Adrenal gland (tissue), 12 donors: ENCODE results near the gene GASK1B. TPM values are rescaled to one million over a fixed set of nuclear protein-coding genes. Genes with fewer than 3 reads are reported as not detected.

ENCODE experiments used
- DNase-seq, 7 donors: peaks; one replicate each; pipeline ENCODE4 v3.0.0-alpha.2; 2019 to 2020
- H3K27ac ChIP-seq, 5 donors: fragments of 200-600 bp; sonication (generic) in 4 of 5; 1 replicate in 3 of 5; 2 replicates in 2 of 5; pipeline versions ENCODE4 v1.5.1 to v1.8.0; 2016 to 2020; ENCODE audit warnings: mild to moderate bottlenecking in 1 of 5
- H3K27me3 ChIP-seq: fragments of 200-600 bp; 2 replicates; pipeline ENCODE4 v1.8.0; 2021
- H3K36me3 ChIP-seq, 2 donors: fragments of 200-600 bp; replicated peaks in 1 of 2; 1 replicate in 1 of 2; 2 replicates in 1 of 2; pipeline versions ENCODE4 v1.5.1 to v1.8.0; 2018 to 2022
- H3K4me1 ChIP-seq, 2 donors: fragments of 200-600 bp; replicated peaks in 1 of 2; 1 replicate in 1 of 2; 2 replicates in 1 of 2; pipeline versions ENCODE4 v1.5.1 to v1.8.0; 2018 to 2021
- H3K4me3 ChIP-seq, 4 donors: fragments of 200-600 bp; sonication (generic) in 3 of 4; one replicate each; pipeline ENCODE4 v1.5.1; 2016 to 2018
- H3K9me3 ChIP-seq, 3 donors: fragments of 200-600 bp; sonication (generic) in 1 of 3; replicated peaks in 1 of 3; 1 replicate in 2 of 3; 2 replicates in 1 of 3; pipeline versions ENCODE4 v1.5.1 to v1.8.0; 2016 to 2021
- CTCF ChIP-seq, 6 experiments: fragments of 450-650 bp in 4 of 6; fragments of 200-600 bp in 2 of 6; sonication (generic) in 1 of 6; IDR thresholded peaks; 1 replicate in 5 of 6; 2 replicates in 1 of 6; pipeline versions ENCODE4 v1.5.1 to v1.8.0; 2016 to 2021; ENCODE audit warnings: antibody characterized with exemption in 6 of 6, mild to moderate bottlenecking in 2 of 6, moderate library complexity in 1 of 6
- POLR2A ChIP-seq, 2 donors: fragments of 450-650 bp; IDR thresholded peaks; one replicate each; pipeline ENCODE4 v1.6.1; 2017; ENCODE audit warnings: antibody characterized with exemption in 2 of 2, mild to moderate bottlenecking in 2 of 2, moderate library complexity in 1 of 2
- WGBS, 4 donors: extraction: QIAGEN DNeasy Blood & Tissue Kit in 2 of 4; methylation state at CpG; one replicate each; pipeline versions ENCODE4 v1.1.5 to v1.1.7; 2013 to 2017; 5-methylcytosine and 5-hydroxymethylcytosine counted together
- intact Hi-C, 2 donors: fragments of 100-400 bp; cut with DNase I; formaldehyde crosslinking; loops; one replicate each; pipeline versions ENCODE4 v1.14.1 to v1.15.0; 2022 to 2023
- polyA plus RNA-seq, 3 donors: library from polyadenylated mRNA; stranded (reverse); fragments of 200-250 nt in 2 of 3; fragments of 350-450 nt in 1 of 3; fragmentation: Illumina TruSeq in 1 of 3; extraction: RNeasy Lipid Tissue Mini Kit (QIAGEN cat#74804) in 1 of 3; gene quantifications; one replicate each; pipeline ENCODE4 v1.2.3, GENCODE V29; 2013 to 2014
- total RNA-seq, 9 donors: library from RNA; depleted of rRNA in 4 of 9; stranded (reverse); fragments of >200 nt in 4 of 9; fragments of 120-200 nt in 1 of 9; fragmentation: NEBNext Ultra II Directional in 1 of 9; extraction: Animal tissue kit (Norgen Biotek cat#: 25700) in 1 of 9; gene quantifications; one replicate each; pipeline versions ENCODE4 v1.1.0 to v1.2.4, GENCODE V29; 2013 to 2023
- donor health status: healthy with polysubstance abuse.
- donor health status: Bipolar disorder and iron deficiency.
- donor health status: DM: yes; HTN: yes; CAD: no.
- donor health status: DM: no; HTN: no; CAD: no.
- donor health status: DM: no; HTN: no; CAD: no.
- donor health status: DM: yes; HTN: yes; CAD: no.

The GASK1B gene
- total and polyA plus RNA-seq, 12 donors, result 35.4 to 556 (median 306) TPM

- no peak for DNase-seq
- Histone ChIP-seq H3K4me3 (no peak overlapping the region), H3K36me3 (peaks cover 0 to 40% of the 10 kb centered on the region in 2 donors), H3K27me3 (no peaks in the 10 kb centered on the region), H3K4me1 (peaks cover 0 to 41% of the 10 kb centered on the region in 2 donors), H3K9me3 (no peaks in the 10 kb centered on the region), H3K27ac (no peak overlapping the region)
- TF ChIP-seq POLR2A (IDR thresholded peaks at IDR 0.05) (no peak), CTCF (IDR thresholded peaks at IDR 0.05) (no peak)
- WGBS, 4 donors, result 85 to 93% (median 90%) methylated on average over 2 of the region's 2 CpGs
- intact Hi-C loops, result no loop called here
These were observed 43.1 kb downstream of the GASK1B start for GRCh38 chr4:158129694-158130093.

- H3K27me3 ChIP-seq, result no peaks in the 10 kb centered on the region
- no peaks in the 10 kb centered on the region for H3K9me3 ChIP-seq
- H3K4me1 ChIP-seq, result peaks cover 0 to 32% of the 10 kb centered on the region in 2 donors
- no peak for DNase-seq
- H3K36me3 ChIP-seq, result peaks cover 0 to 46% of the 10 kb centered on the region in 2 donors
- no peak overlapping the region for H3K27ac ChIP-seq
- H3K4me3 ChIP-seq, result no peak overlapping the region
- intact Hi-C loops, result no loop called here
- WGBS, 4 donors, result 95 to 99% (median 97%) methylated on average over 5 of the region's 5 CpGs
- TF ChIP-seq CTCF (IDR thresholded peaks at IDR 0.05), result no peak
- TF ChIP-seq POLR2A (IDR thresholded peaks at IDR 0.05), result no peak
These were observed 44.3 kb downstream of the GASK1B start for GRCh38 chr4:158128540-158128939.

- TF ChIP-seq CTCF (IDR thresholded peaks at IDR 0.05), result no peak
- TF ChIP-seq POLR2A (IDR thresholded peaks at IDR 0.05), result no peak
- no peak for DNase-seq
- H3K4me3 ChIP-seq, result no peak overlapping the region
- intact Hi-C loops, result no loop called here
- H3K36me3 ChIP-seq, result peaks cover 0 to 40% of the 10 kb centered on the region in 2 donors
- H3K9me3 ChIP-seq, result no peaks in the 10 kb centered on the region
- peaks cover 14 to 28% of the 10 kb centered on the region in 2 donors for H3K4me1 ChIP-seq
- no peak overlapping the region for H3K27ac ChIP-seq
- 50 to 61% (median 55%) methylated on average over 1 of the region's 1 CpG for WGBS, 4 donors
- H3K27me3 ChIP-seq, result no peaks in the 10 kb centered on the region
These were observed 47.5 kb downstream of the GASK1B start for GRCh38 chr4:158125310-158125709.

Other genes with a start within 250 kb of the GASK1B start
- 10 to 100 TPM; 14.4 to 55.4 (median 21.5) TPM for gene TMEM144, start 37.5 kb upstream of the GASK1B start, total RNA-seq
- gene TMEM144, start 37.5 kb upstream of the GASK1B start, polyA plus RNA-seq, result 10 to 100 TPM; 10.1 to 18.7 (median 14.0) TPM